ENCODE data around the gene CCDC57.
A peak's percentile ranks its signal among the peaks of the same experiment; 100 is the strongest.

CCDC57 gene

GRCh38 chr17:82258555-82258954 lies 45.9 kb upstream of the CCDC57 start:
- H3K36me3 ChIP-seq (ENCODE audit: insufficient read depth, low read length): peaks cover 88% of the 10 kb centered on the region
- no peak for TF ChIP-seq CTCF (IDR thresholded peaks at IDR 0.05; ENCODE audit: borderline replicate concordance, extremely low read depth, low read length, poor library complexity, severe bottlenecking)
- no peak for TF ChIP-seq EZH2 (IDR thresholded peaks at IDR 0.05; ENCODE audit: borderline replicate concordance, low read depth, low read length, severe bottlenecking)
- H3K4me2 ChIP-seq (ENCODE audit: insufficient read depth, low read length): no peak overlapping the region
- no peak overlapping the region for H3K9ac ChIP-seq (ENCODE audit: low read depth, low read length)
- H4K20me1 ChIP-seq (ENCODE audit: insufficient read depth, low read length): peaks cover 69% of the 10 kb centered on the region
- no peak overlapping the region for H3K27ac ChIP-seq (ENCODE audit: low read length)
- no peaks in the 10 kb centered on the region for H3K4me1 ChIP-seq (ENCODE audit: insufficient read depth, low read length)
- no peak overlapping the region for H3K4me3 ChIP-seq (ENCODE audit: low read depth in 1 of 2, low read length in 2 of 2)
- H3K9me3 ChIP-seq (ENCODE audit: insufficient read depth, low read length, severe bottlenecking): no peaks in the 10 kb centered on the region
- no peak for ATAC-seq (ENCODE audit: insufficient read depth, low read depth)
- DNase-seq: no peak
- H2AFZ ChIP-seq (ENCODE audit: low read depth, low read length): no peak overlapping the region
- peaks cover 84% of the 10 kb centered on the region for H3K79me2 ChIP-seq (ENCODE audit: insufficient read depth, low read length)
- H3K27me3 ChIP-seq (ENCODE audit: insufficient read depth, low read length, poor library complexity): no peaks in the 10 kb centered on the region

- peak; percentile 35 for DNase-seq
- ATAC-seq (ENCODE audit: insufficient read depth, low read depth): peak; percentile 58; the same call in 2 of the 3 replicates
- Histone ChIP-seq H3K9ac (ENCODE audit: low read depth, low read length) (no peak overlapping the region), H3K4me3 (ENCODE audit: low read depth in 1 of 2, low read length in 2 of 2) (no peak overlapping the region), H3K36me3 (ENCODE audit: insufficient read depth, low read length) (peaks cover 88% of the 10 kb centered on the region), H3K79me2 (ENCODE audit: insufficient read depth, low read length) (peaks cover 84% of the 10 kb centered on the region), H3K27ac (ENCODE audit: low read length) (no peak overlapping the region), H3K4me2 (ENCODE audit: insufficient read depth, low read length) (no peak overlapping the region), H3K27me3 (ENCODE audit: insufficient read depth, low read length, poor library complexity) (no peaks in the 10 kb centered on the region), H3K4me1 (ENCODE audit: insufficient read depth, low read length) (no peaks in the 10 kb centered on the region), H3K9me3 (ENCODE audit: insufficient read depth, low read length, severe bottlenecking) (no peaks in the 10 kb centered on the region), H2AFZ (ENCODE audit: low read depth, low read length) (no peak overlapping the region), H4K20me1 (ENCODE audit: insufficient read depth, low read length) (peaks cover 69% of the 10 kb centered on the region)
- TF ChIP-seq CTCF (IDR thresholded peaks at IDR 0.05; ENCODE audit: borderline replicate concordance, extremely low read depth, low read length, poor library complexity, severe bottlenecking) (no peak), EZH2 (IDR thresholded peaks at IDR 0.05; ENCODE audit: borderline replicate concordance, low read depth, low read length, severe bottlenecking) (no peak)
Measured at GRCh38 chr17:82257473-82257872, 44.8 kb upstream of the CCDC57 start.

DNA sequence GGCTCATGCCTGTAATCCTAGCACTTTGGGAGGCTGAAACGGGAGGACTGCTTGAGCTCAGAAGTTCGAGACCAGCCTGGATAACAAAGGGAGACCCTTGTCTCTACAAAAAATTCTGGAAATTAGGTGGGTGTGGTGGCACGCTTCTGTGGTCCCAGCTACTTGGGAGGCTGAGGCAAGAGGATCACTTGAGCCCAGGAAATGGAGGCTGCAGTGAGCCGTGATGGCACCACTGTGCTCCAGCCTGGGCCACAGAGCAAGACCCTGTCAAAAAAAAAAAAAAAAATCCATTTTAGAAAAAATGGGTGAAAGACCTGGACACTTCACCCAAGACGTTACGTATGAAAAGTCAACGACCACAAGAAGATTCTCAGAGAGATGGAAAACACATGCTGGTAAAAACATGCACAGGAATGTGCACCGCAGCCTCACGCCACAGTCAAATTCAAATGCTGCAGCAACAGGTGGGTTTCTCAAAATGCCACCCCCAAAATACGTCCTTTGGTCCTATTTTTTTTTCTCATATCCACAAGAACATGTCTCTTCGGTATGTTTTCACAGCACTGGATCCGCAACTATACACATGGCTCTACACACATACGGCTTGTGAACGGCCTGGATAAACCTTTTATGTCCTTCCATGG lies 43.7 kb upstream of the CCDC57 start:
- ATAC-seq (ENCODE audit: insufficient read depth, low read depth) (no peak), DNase-seq (no peak)
- H3K9me3 ChIP-seq (ENCODE audit: insufficient read depth, low read length, severe bottlenecking): no peaks in the 10 kb centered on the region
- no peak overlapping the region for H3K9ac ChIP-seq (ENCODE audit: low read depth, low read length)
- TF ChIP-seq EZH2 (IDR thresholded peaks at IDR 0.05; ENCODE audit: borderline replicate concordance, low read depth, low read length, severe bottlenecking) (no peak), CTCF (IDR thresholded peaks at IDR 0.05; ENCODE audit: borderline replicate concordance, extremely low read depth, low read length, poor library complexity, severe bottlenecking) (no peak)
- H3K79me2 ChIP-seq (ENCODE audit: insufficient read depth, low read length): peaks cover 81% of the 10 kb centered on the region
- no peak overlapping the region for H3K27ac ChIP-seq (ENCODE audit: low read length)
- H3K4me2 ChIP-seq (ENCODE audit: insufficient read depth, low read length): no peak overlapping the region
- peaks cover 66% of the 10 kb centered on the region for H4K20me1 ChIP-seq (ENCODE audit: insufficient read depth, low read length)
- no peaks in the 10 kb centered on the region for H3K4me1 ChIP-seq (ENCODE audit: insufficient read depth, low read length)
- H2AFZ ChIP-seq (ENCODE audit: low read depth, low read length): no peak overlapping the region
- no peaks in the 10 kb centered on the region for H3K27me3 ChIP-seq (ENCODE audit: insufficient read depth, low read length, poor library complexity)
- H3K4me3 ChIP-seq (ENCODE audit: low read depth in 1 of 2, low read length in 2 of 2): no peak overlapping the region
- H3K36me3 ChIP-seq (ENCODE audit: insufficient read depth, low read length): peaks cover 87% of the 10 kb centered on the region
